Loucy (cell line): ENCODE measurements around the gene TENT5A.

Experiments
- EZH2phosphoT487 ChIP-seq: fragments of 200-600 bp; IDR thresholded peaks from 2 replicates; pipeline ENCODE4 v1.6.1; 2018; ENCODE audit warnings: antibody characterized with exemption, mild to moderate bottlenecking, moderate library complexity, borderline replicate concordance
- TF ChIP-seq, protein P1 (sequence below): fragments of 200-600 bp; sonication (generic); conservative IDR thresholded peaks from 2 replicates; pipeline ENCODE4 v1.5.1; 2014; ENCODE audit warnings: mild to moderate bottlenecking, antibody characterized with exemption, low read length

DNA sequence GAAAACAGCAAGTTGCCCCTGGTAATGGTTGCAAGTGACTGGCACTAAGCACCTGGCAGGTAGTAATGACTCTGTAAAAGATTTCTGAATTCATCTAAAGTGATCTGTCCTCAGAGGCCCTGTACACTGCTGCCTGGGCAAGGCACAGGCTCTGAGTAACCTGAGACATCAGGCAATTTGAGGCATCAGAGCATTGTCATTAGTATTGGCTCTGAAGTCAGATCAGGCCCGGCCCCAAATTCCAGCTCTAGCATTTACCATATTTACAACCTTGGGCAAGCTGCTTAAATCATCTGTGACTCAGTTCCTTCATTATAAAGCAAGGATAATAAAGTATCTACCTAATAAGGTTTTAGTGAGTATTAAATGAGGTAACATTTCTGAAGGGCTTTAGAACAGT lies 17.3 kb upstream of the TENT5A start:
- TF ChIP-seq, protein P1, sequence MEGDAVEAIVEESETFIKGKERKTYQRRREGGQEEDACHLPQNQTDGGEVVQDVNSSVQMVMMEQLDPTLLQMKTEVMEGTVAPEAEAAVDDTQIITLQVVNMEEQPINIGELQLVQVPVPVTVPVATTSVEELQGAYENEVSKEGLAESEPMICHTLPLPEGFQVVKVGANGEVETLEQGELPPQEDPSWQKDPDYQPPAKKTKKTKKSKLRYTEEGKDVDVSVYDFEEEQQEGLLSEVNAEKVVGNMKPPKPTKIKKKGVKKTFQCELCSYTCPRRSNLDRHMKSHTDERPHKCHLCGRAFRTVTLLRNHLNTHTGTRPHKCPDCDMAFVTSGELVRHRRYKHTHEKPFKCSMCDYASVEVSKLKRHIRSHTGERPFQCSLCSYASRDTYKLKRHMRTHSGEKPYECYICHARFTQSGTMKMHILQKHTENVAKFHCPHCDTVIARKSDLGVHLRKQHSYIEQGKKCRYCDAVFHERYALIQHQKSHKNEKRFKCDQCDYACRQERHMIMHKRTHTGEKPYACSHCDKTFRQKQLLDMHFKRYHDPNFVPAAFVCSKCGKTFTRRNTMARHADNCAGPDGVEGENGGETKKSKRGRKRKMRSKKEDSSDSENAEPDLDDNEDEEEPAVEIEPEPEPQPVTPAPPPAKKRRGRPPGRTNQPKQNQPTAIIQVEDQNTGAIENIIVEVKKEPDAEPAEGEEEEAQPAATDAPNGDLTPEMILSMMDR: no peak
- TF ChIP-seq EZH2phosphoT487: no peak
